ENCODE data around the gene CCDC88A. TPM values are rescaled to one million over a fixed set of nuclear protein-coding genes. Genes with fewer than 3 reads are reported as not detected.

CCDC88A gene
- total RNA-seq, 2 donors from 2014 or later, result 15.1 to 49.4 TPM

- Mint-ChIP-seq H3K27me3 (peaks cover 0 to 8% of the 10 kb centered on the region in 2 donors), H3K36me3 (no peaks in the 10 kb centered on the region), H3K9me3 (no peaks in the 10 kb centered on the region), H3K4me1 (ENCODE audit: low read depth in 2 of 2) (no peaks in the 10 kb centered on the region), H3K4me3 (no peak overlapping the region), H3K27ac (no peak overlapping the region)
- ATAC-seq (no peak), DNase-seq (ENCODE audit: low spot score) (no peak)
Measured at GRCh38 chr2:55438391-55439100, 18.9 kb upstream of the CCDC88A start.

GRCh38 chr2:55437515-55438390 lies 18.1 kb upstream of the CCDC88A start:
- Mint-ChIP-seq H3K27ac (no peak overlapping the region), H3K4me3 (no peak overlapping the region), H3K9me3 (no peaks in the 10 kb centered on the region), H3K36me3 (no peaks in the 10 kb centered on the region), H3K4me1 (ENCODE audit: low read depth in 2 of 2) (no peaks in the 10 kb centered on the region), H3K27me3 (peaks cover 0 to 3% of the 10 kb centered on the region in 2 donors)
- ATAC-seq (no peak), DNase-seq (ENCODE audit: low spot score) (no peak)

GRCh38 chr2:55431982-55432627 lies 12.4 kb upstream of the CCDC88A start:
- no peak for ATAC-seq
- no peaks in the 10 kb centered on the region for H3K9me3 Mint-ChIP-seq

GRCh38 chr2:55430211-55430975 lies 10.7 kb upstream of the CCDC88A start:
- no peaks in the 10 kb centered on the region for H3K36me3 Mint-ChIP-seq
- peaks cover 4 to 5% of the 10 kb centered on the region in 2 donors for H3K27me3 Mint-ChIP-seq
- no peak overlapping the region for H3K4me3 Mint-ChIP-seq
- no peaks in the 10 kb centered on the region for H3K9me3 Mint-ChIP-seq
- H3K4me1 Mint-ChIP-seq (ENCODE audit: low read depth in 2 of 2), result peaks cover 3 to 10% of the 10 kb centered on the region in 2 donors
- DNase-seq (ENCODE audit: low spot score), result no peak
- ATAC-seq, result no peak
- H3K27ac Mint-ChIP-seq, result no peak overlapping the region

More at GRCh38 chr2:55431982-55432627, 12.4 kb upstream of the CCDC88A start:
- Mint-ChIP-seq H3K36me3 (no peaks in the 10 kb centered on the region), H3K27me3 (peaks cover 0 to 2% of the 10 kb centered on the region in 2 donors), H3K4me3 (no peak overlapping the region), H3K27ac (no peak overlapping the region), H3K4me1 (ENCODE audit: low read depth in 2 of 2) (peaks cover 0 to 6% of the 10 kb centered on the region in 2 donors)
- no peak for DNase-seq (ENCODE audit: low spot score)

GRCh38 chr2:55428258-55428657 lies 8.6 kb upstream of the CCDC88A start:
- Mint-ChIP-seq H3K4me1 (ENCODE audit: low read depth in 2 of 2) (peaks cover 6 to 13% of the 10 kb centered on the region in 2 donors), H3K4me3 (no peak overlapping the region), H3K36me3 (no peaks in the 10 kb centered on the region), H3K9me3 (no peaks in the 10 kb centered on the region), H3K27me3 (peaks cover 13 to 14% of the 10 kb centered on the region in 2 donors), H3K27ac (no peak overlapping the region)
- ATAC-seq (no peak), DNase-seq (ENCODE audit: low spot score) (no peak)

- peaks cover 18 to 19% of the 10 kb centered on the region in 2 donors for H3K27me3 Mint-ChIP-seq
- peak overlapping the region in 1 of 2 donors; percentile 11 for H3K27ac Mint-ChIP-seq
- peaks cover 13 to 16% of the 10 kb centered on the region in 2 donors for H3K4me1 Mint-ChIP-seq (ENCODE audit: low read depth in 2 of 2)
- no peaks in the 10 kb centered on the region for H3K36me3 Mint-ChIP-seq
- DNase-seq (ENCODE audit: low spot score) (no peak), ATAC-seq (peak in 1 of 2 donors; percentile 65)
- H3K9me3 Mint-ChIP-seq, result no peaks in the 10 kb centered on the region
- no peak overlapping the region for H3K4me3 Mint-ChIP-seq
Measured at GRCh38 chr2:55425431-55425831, 5.8 kb upstream of the CCDC88A start.

DNA sequence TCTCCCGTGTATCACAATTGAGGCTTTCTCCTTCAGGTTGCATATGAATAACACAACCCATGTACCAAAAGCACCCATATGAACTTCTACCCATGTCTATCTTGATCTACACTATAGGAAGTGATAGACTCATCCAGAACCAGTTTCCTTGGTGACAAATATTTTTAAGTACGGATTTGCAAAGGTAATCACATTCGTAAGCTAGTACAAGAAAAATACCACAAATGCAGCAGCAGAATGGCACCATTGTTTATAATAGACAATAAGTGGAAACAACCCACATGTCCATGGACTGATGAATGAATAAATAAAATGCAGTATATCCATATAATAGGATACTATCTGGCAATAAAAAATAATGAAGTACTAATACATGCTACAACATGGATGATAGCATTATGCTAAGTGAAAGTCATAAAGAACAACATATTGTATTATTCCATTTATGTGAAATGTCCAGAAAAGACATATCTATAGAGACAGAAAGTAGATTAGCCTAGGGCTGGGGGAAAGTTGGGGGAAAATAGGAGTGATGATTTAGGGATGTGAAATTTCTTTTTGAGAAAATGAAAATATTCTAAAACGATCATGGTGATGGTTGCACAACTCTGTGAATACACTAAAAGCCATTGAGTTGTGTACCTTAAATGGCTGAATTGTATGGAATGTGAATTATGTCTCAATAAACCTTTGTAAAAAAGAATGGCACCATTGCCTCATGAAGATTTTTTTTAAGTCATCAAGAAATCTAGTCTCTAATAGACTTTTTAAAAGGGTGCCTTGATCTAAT lies 3.4 kb upstream of the CCDC88A start:
- H3K27me3 Mint-ChIP-seq, result peaks cover 18 to 19% of the 10 kb centered on the region in 2 donors
- H3K4me3 Mint-ChIP-seq, result no peak overlapping the region
- H3K9me3 Mint-ChIP-seq, result no peaks in the 10 kb centered on the region
- ATAC-seq (no peak), DNase-seq (ENCODE audit: low spot score) (no peak)
- no peaks in the 10 kb centered on the region for H3K36me3 Mint-ChIP-seq
- peaks cover 28 to 29% of the 10 kb centered on the region in 2 donors for H3K4me1 Mint-ChIP-seq (ENCODE audit: low read depth in 2 of 2)
- H3K27ac Mint-ChIP-seq, result no peak overlapping the region

DNA sequence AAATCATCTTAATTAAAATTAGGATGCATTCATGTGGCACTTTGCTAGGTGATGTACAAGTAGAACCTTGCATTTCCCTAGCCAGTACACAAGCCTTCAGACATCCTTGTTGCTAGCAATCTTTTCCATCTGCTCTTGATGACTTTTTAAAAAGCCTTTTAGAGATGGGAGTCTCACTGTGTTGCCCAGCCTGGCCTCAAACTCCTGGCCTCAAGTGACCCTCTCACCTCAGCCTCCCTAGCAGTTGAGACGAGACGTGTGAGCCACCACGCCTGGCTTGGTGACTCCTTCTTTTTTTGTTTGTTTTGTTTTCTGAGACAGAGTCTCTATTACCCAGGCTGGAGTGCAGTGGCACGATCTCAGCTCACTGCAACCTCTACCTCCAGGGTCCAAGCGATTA lies 1.7 kb upstream of the CCDC88A start:
- H3K36me3 Mint-ChIP-seq, result no peaks in the 10 kb centered on the region
- DNase-seq (ENCODE audit: low spot score) (no peak), ATAC-seq (no peak)
- peak overlapping the region; percentile 94 for H3K4me3 Mint-ChIP-seq
- peaks cover 31 to 36% of the 10 kb centered on the region in 2 donors for H3K4me1 Mint-ChIP-seq (ENCODE audit: low read depth in 2 of 2)
- peaks cover 18 to 19% of the 10 kb centered on the region in 2 donors for H3K27me3 Mint-ChIP-seq
- no peaks in the 10 kb centered on the region for H3K9me3 Mint-ChIP-seq
- peak overlapping the region in 1 of 2 donors; percentile 21 for H3K27ac Mint-ChIP-seq

DNA sequence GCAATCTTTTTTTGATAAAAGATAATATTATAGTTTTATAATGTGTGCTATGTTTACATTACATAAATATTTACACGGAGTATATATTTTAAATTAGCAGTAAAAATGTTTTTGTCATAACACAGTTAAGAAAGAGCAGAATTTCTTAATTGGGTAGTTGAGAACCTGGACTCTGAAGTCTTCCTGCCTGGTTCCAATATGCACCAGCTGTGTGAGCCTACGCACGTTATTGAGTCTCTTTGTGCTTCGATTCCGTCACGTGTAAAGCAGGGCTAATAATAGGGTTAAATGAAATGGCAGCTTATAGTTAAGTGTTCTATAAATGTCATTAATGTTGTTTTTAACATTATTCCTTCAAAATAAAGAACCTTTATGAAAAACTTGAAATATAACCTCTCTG lies 1.2 kb upstream of the CCDC88A start:
- Mint-ChIP-seq H3K27me3 (peaks cover 18% of the 10 kb centered on the region in 2 donors), H3K4me1 (ENCODE audit: low read depth in 2 of 2) (peaks cover 31 to 39% of the 10 kb centered on the region in 2 donors), H3K4me3 (peak overlapping the region; percentile 94), H3K27ac (peak overlapping the region; percentile 21 to 38), H3K9me3 (no peaks in the 10 kb centered on the region), H3K36me3 (no peaks in the 10 kb centered on the region)
- no peak for ATAC-seq
- no peak for DNase-seq (ENCODE audit: low spot score)

- Mint-ChIP-seq H3K36me3 (no peaks in the 10 kb centered on the region), H3K27ac (peak overlapping the region; percentile 38 to 77), H3K4me3 (peak overlapping the region; percentile 94), H3K9me3 (no peaks in the 10 kb centered on the region), H3K27me3 (peaks cover 14 to 16% of the 10 kb centered on the region in 2 donors), H3K4me1 (ENCODE audit: low read depth in 2 of 2) (peaks cover 28 to 39% of the 10 kb centered on the region in 2 donors)
- DNase-seq (ENCODE audit: low spot score) (no peak), ATAC-seq (no peak)
Measured at GRCh38 chr2:55420439-55420725, 726 bp upstream of the CCDC88A start.

DNA sequence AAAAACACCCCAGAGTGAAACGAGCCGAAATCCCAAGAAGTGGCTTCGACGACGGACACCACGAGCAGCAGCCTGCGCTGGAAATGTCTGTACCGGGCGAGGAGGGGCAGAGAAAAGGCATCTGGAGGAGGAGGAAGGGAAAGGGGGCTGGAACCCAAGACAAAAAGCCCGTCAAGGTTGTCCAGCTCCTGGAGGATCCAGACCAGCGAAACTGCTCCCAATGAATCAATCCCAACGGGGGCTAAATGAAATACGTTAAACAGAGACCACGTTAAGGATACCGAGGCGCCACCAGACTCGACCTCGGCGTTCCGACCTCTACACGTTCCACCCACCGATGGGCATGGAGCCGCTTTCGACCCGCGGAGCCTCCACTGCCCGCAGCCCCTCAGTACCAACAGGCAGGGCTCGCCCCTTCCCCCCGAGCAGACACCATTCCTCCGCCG lies 400 bp downstream of the CCDC88A start:
- peak; percentile 43 to 58 for ATAC-seq
- H3K4me3 Mint-ChIP-seq, result peak overlapping the region; percentile 94
- peak overlapping the region; percentile 38 to 77 for H3K27ac Mint-ChIP-seq
- H3K4me1 Mint-ChIP-seq (ENCODE audit: low read depth in 2 of 2), result peaks cover 25 to 39% of the 10 kb centered on the region in 2 donors
- DNase-seq (ENCODE audit: low spot score), result no peak
- no peaks in the 10 kb centered on the region for H3K9me3 Mint-ChIP-seq
- H3K27me3 Mint-ChIP-seq, result peaks cover 10 to 12% of the 10 kb centered on the region in 2 donors
- H3K36me3 Mint-ChIP-seq, result no peaks in the 10 kb centered on the region

DNA sequence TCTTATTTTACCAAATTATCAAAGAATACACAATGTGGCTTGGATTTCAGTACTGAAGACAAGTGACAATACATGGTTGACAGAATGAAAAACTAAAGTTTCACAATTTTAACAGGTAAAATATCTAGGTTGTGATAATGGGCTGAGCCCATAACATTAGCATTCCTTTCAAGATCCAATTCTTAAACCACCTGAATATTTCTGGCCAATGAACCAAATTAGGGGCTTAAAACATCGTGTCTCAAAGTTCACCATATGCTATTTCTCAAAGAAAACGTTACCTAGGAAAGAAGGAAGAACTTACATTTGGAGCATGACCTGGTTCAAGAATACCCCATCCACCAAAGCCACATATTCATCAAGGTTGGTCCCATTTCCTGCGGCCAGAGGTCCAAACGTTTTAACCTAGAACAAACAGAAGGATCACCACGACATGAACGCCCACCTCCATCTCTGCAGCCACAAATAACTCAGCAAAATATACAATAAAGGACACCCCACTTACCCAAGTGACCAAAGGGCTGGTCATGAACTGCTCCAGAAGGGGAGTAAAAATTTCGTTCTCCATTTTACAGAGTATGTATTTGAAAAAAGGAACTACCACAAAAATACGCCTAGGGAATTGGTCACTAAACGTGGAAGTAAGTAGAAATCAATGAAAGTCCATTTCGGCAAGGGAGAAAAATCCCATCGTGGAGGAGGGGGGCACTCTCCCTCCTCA lies 984 bp downstream of the CCDC88A start:
- H3K9me3 Mint-ChIP-seq, result no peaks in the 10 kb centered on the region
- H3K4me3 Mint-ChIP-seq, result peak overlapping the region; percentile 94
- ATAC-seq (no peak), DNase-seq (ENCODE audit: low spot score) (no peak)
- peaks cover 5 to 7% of the 10 kb centered on the region in 2 donors for H3K27me3 Mint-ChIP-seq
- no peaks in the 10 kb centered on the region for H3K36me3 Mint-ChIP-seq
- peak overlapping the region; percentile 38 to 77 for H3K27ac Mint-ChIP-seq
- peaks cover 25 to 39% of the 10 kb centered on the region in 2 donors for H3K4me1 Mint-ChIP-seq (ENCODE audit: low read depth in 2 of 2)

All from natural killer cell treated with Interleukin-12 subunit alpha and Interleukin-12 subunit beta and Interleukin-15 and Interleukin-18, amount 100 ng/mL, for 72 hours (primary cell).